Right lobe of liver (tissue), 4 donors: ENCODE measurements around the gene IQSEC1.

Source experiments
- CTCF ChIP-seq, 4 donors: fragments of 200-600 bp in 3 of 4; fragments of 450-650 bp in 1 of 4; IDR thresholded peaks; one replicate each; pipeline versions ENCODE4 v1.5.1 to v1.8.0; 2016 to 2022; ENCODE audit warnings: antibody characterized with exemption in 4 of 4, mild to moderate bottlenecking in 2 of 4
- POLR2A ChIP-seq: fragments of 450-650 bp; IDR thresholded peaks from one replicate; pipeline ENCODE4 v1.6.1; 2017; ENCODE audit warnings: antibody characterized with exemption, mild to moderate bottlenecking
- donor health status: DM: no; HTN: no; CAD: no.
- donor health status: DM: no; HTN: no; CAD: no.
- donor health status: DM: no; HTN: yes; CAD: no.

DNA sequence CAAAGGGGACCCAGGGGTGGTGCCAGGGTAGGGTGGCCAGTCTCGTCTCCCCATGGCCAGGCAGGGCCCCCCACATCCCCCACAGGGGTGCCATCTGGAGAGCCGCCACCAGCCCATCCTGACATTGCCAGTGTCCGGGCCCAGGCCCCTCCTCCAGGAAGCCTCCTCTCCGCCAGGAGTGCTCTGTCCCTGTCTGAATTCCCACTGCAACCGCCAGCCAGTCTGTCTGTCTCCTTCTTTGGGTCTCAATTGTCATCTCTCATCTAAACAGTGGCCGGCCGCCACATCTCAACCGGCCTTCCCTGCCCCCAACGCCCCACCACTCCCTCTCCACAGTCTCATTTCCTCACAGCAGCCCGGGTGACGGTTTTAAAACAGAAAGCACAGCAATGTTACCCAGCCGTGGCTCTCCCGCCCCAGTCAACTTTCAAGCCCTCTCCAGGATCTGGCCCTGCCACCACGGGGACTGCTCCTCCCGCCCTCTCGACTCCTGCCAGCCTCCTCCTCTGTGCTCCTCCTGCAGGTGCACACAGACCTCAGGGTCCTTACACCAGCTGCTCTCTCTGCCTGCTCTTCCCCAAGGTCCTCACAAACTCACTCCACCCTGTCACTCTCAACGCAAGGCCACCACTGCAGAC lies 57.0 kb downstream of the IQSEC1 start:
- no peak for TF ChIP-seq CTCF (IDR thresholded peaks at IDR 0.05)
- peak; percentile 12 for TF ChIP-seq POLR2A
